ENCODE measurements around the gene CEP85.
"Not testable (repeated sequence)": the region's sequence is repeated elsewhere in the genome, so short reads cannot be mapped to it uniquely, and the experiment has no call there.

CEP85 gene

GRCh38 chr1:26291433-26291832 is 57.4 kb downstream of the CEP85 start:
- DNase-seq, result no peak

GRCh38 chr1:26291939-26292338 is 57.9 kb downstream of the CEP85 start:
- DNase-seq, result no peak

GRCh38 chr1:26292735-26293134 is 58.7 kb downstream of the CEP85 start:
- not testable (repeated sequence) for DNase-seq

GRCh38 chr1:26293911-26294463 is 60.0 kb downstream of the CEP85 start:
- no peak for DNase-seq

- no peak for DNase-seq
These were observed 61.5 kb downstream of the CEP85 start for GRCh38 chr1:26295194-26296138.

GRCh38 chr1:26296340-26297056 is 62.5 kb downstream of the CEP85 start:
- no peak for DNase-seq

GRCh38 chr1:26297057-26297790 is 63.2 kb downstream of the CEP85 start:
- no peak for DNase-seq

- no peak for DNase-seq
These were observed 63.8 kb downstream of the CEP85 start for GRCh38 chr1:26297791-26298124.

GRCh38 chr1:26300578-26301275 is 66.7 kb downstream of the CEP85 start:
- no peak for DNase-seq

GRCh38 chr1:26302733-26303405 is 68.9 kb downstream of the CEP85 start:
- no peak for DNase-seq

- DNase-seq, result no peak
These were observed 71.8 kb downstream of the CEP85 start for GRCh38 chr1:26305667-26306289.

GRCh38 chr1:26306290-26307229 is 72.6 kb downstream of the CEP85 start, which contains the start of gene UBXN11:
Gene UBXN11, minus strand, starts transcription at chr1:26306636. Its CDS starts 3,753 bp downstream, at chr1:26302883.
- DNase-seq, result peak; percentile 79 to 81

- DNase-seq, result no peak
These were observed 73.4 kb downstream of the CEP85 start for GRCh38 chr1:26307363-26307781.

- DNase-seq, result not testable (repeated sequence)
These were observed 74.2 kb downstream of the CEP85 start for GRCh38 chr1:26307966-26308899.

GRCh38 chr1:26314501-26314900 is 80.5 kb downstream of the CEP85 start:
- no peak for DNase-seq

- no peak for DNase-seq
These were observed 82.2 kb downstream of the CEP85 start for GRCh38 chr1:26315874-26316850.

- no peak for DNase-seq
These were observed 83.1 kb downstream of the CEP85 start for GRCh38 chr1:26317146-26317545.
